Measurements from ENCODE around the gene CCDC73. TPM values are rescaled to one million over a fixed set of nuclear protein-coding genes. Genes with fewer than 3 reads are reported as not detected.
"Not testable (repeated sequence)": the region's sequence is repeated elsewhere in the genome, so short reads cannot be mapped to it uniquely, and the experiment has no call there.

The CCDC73 gene
- total RNA-seq, 1 experiment from 2014 or later = 0.04 TPM

GRCh38 chr11:32713496-32713895 is 81.0 kb downstream of the CCDC73 start:
- H3K9me3 Mint-ChIP-seq = no peaks in the 10 kb centered on the region
- Histone ChIP-seq H4K20me1 (ENCODE audit: control insufficient read depth, insufficient read depth, insufficient read length) (no peaks in the 10 kb centered on the region), H3K23ac (ENCODE audit: insufficient read length, low read depth, low read length) (no peak overlapping the region), H3K23me2 (ENCODE audit: insufficient read length, low read depth, low read length, poor library complexity, severe bottlenecking) (no peaks in the 10 kb centered on the region), H2BK12ac (ENCODE audit: insufficient read length, low read depth, low read length) (no peak overlapping the region), H4K5ac (ENCODE audit: insufficient read length, low read depth, low read length) (no peak overlapping the region), H3K18ac (ENCODE audit: insufficient read length, low read depth, low read length) (no peak overlapping the region), H3T11ph (ENCODE audit: low read length) (no peak overlapping the region), H4K91ac (ENCODE audit: insufficient read length, low read depth, low read length) (no peak overlapping the region), H3K56ac (ENCODE audit: insufficient read length, low read depth, low read length) (no peak overlapping the region), H4K8ac (replicated peaks; ENCODE audit: insufficient read length, low read depth, low read length) (no peak overlapping the region), H2BK120ac (ENCODE audit: low read depth, low read length, poor library complexity, severe bottlenecking) (no peak overlapping the region), H2AK5ac (ENCODE audit: insufficient read length, low read length) (no peak overlapping the region), H3K14ac (ENCODE audit: insufficient read depth, low read length) (no peak overlapping the region), H3K27me3 (ENCODE audit: insufficient read depth, low read length) (no peaks in the 10 kb centered on the region), H3K79me2 (ENCODE audit: insufficient read depth, low read length) (no peaks in the 10 kb centered on the region), H3K4me1 (ENCODE audit: insufficient read depth, low read length) (no peaks in the 10 kb centered on the region), H3K9me3 (ENCODE audit: control insufficient read depth, low read depth, low read length) (no peaks in the 10 kb centered on the region), H3K79me1 (ENCODE audit: insufficient read depth, low read depth, low read length, poor library complexity, severe bottlenecking) (no peaks in the 10 kb centered on the region), H3K4me2 (ENCODE audit: insufficient read depth, insufficient read length, low read length) (no peak overlapping the region), H3K4ac (ENCODE audit: low read depth, low read length) (no peak overlapping the region), H3K9ac (ENCODE audit: extremely low read depth, insufficient read length, low read length) (no peak overlapping the region), H2AFZ (ENCODE audit: low read length) (no peak overlapping the region), H2BK20ac (ENCODE audit: low read depth, low read length, poor library complexity, severe bottlenecking) (no peak overlapping the region), H2BK15ac (ENCODE audit: low read depth, low read length) (no peak overlapping the region), H2BK5ac (ENCODE audit: insufficient read length, low read length) (no peak overlapping the region), H3K27ac (ENCODE audit: insufficient read length, low read depth, low read length) (no peak overlapping the region)
- no CpG with 5 or more reads among the region's 1 CpG for WGBS (ENCODE audit: extremely low coverage, insufficient read length, low lambda C conversion rate)
- peak; percentile 60 for TF ChIP-seq CTCF (conservative IDR thresholded peaks at IDR 0.05)
- H3K36me3 Mint-ChIP-seq (ENCODE audit: insufficient read depth in 1 of 3, low read depth in 3 of 3) = no peaks in the 10 kb centered on the region
- no peaks in the 10 kb centered on the region; the same call in 1 of the 2 replicates for H3K27me3 Mint-ChIP-seq (ENCODE audit: low read depth)
- no peaks in the 10 kb centered on the region for H3K4me1 Mint-ChIP-seq
- DNase-seq = no peak
- H3K27ac Mint-ChIP-seq = no peak overlapping the region
- H3K4me3 Mint-ChIP-seq = no peak overlapping the region

GRCh38 chr11:32708978-32709377 is 85.5 kb downstream of the CCDC73 start:
- not testable (repeated sequence) for H2BK20ac ChIP-seq (ENCODE audit: low read depth, low read length, poor library complexity, severe bottlenecking); H3K4me1 Mint-ChIP-seq; H3K23ac ChIP-seq (ENCODE audit: insufficient read length, low read depth, low read length); H2BK5ac ChIP-seq (ENCODE audit: insufficient read length, low read length); H3K27me3 Mint-ChIP-seq (ENCODE audit: low read depth); H3K79me1 ChIP-seq (ENCODE audit: insufficient read depth, low read depth, low read length, poor library complexity, severe bottlenecking); H3K4me3 Mint-ChIP-seq; H4K20me1 ChIP-seq (ENCODE audit: control insufficient read depth, insufficient read depth, insufficient read length); H4K91ac ChIP-seq (ENCODE audit: insufficient read length, low read depth, low read length); H3K9ac ChIP-seq (ENCODE audit: extremely low read depth, insufficient read length, low read length); H3K23me2 ChIP-seq (ENCODE audit: insufficient read length, low read depth, low read length, poor library complexity, severe bottlenecking); H2BK12ac ChIP-seq (ENCODE audit: insufficient read length, low read depth, low read length); H3K9me3 ChIP-seq (ENCODE audit: control insufficient read depth, low read depth, low read length); H3K18ac ChIP-seq (ENCODE audit: insufficient read length, low read depth, low read length); H3K79me2 ChIP-seq (ENCODE audit: insufficient read depth, low read length); DNase-seq; H3K56ac ChIP-seq (ENCODE audit: insufficient read length, low read depth, low read length); H3K14ac ChIP-seq (ENCODE audit: insufficient read depth, low read length); H2AK5ac ChIP-seq (ENCODE audit: insufficient read length, low read length); H4K5ac ChIP-seq (ENCODE audit: insufficient read length, low read depth, low read length); H4K8ac ChIP-seq (replicated peaks; ENCODE audit: insufficient read length, low read depth, low read length); H2AFZ ChIP-seq (ENCODE audit: low read length); H3K4me2 ChIP-seq (ENCODE audit: insufficient read depth, insufficient read length, low read length); H3K36me3 Mint-ChIP-seq (ENCODE audit: insufficient read depth in 1 of 3, low read depth in 3 of 3); H3K4me1 ChIP-seq (ENCODE audit: insufficient read depth, low read length); H3K27ac ChIP-seq (ENCODE audit: insufficient read length, low read depth, low read length); H3K9me3 Mint-ChIP-seq; H3T11ph ChIP-seq (ENCODE audit: low read length); H3K27ac Mint-ChIP-seq; H2BK15ac ChIP-seq (ENCODE audit: low read depth, low read length); H2BK120ac ChIP-seq (ENCODE audit: low read depth, low read length, poor library complexity, severe bottlenecking); H3K4ac ChIP-seq (ENCODE audit: low read depth, low read length); H3K27me3 ChIP-seq (ENCODE audit: insufficient read depth, low read length)
- WGBS (ENCODE audit: extremely low coverage, insufficient read length, low lambda C conversion rate) = no CpG with 5 or more reads among the region's 3 CpGs
